SU-DHL-6 (cell line): ENCODE results near the gene B4GAT1.

Experiments
- EZH2phosphoT487 ChIP-seq: fragments of 200-600 bp; sonication (generic), shearing (Covaris generic); conservative IDR thresholded peaks from 2 replicates; pipeline ENCODE4 v1.6.1; 2018; ENCODE audit warnings: mild to moderate bottlenecking, antibody characterized with exemption, low read length, moderate library complexity, mixed read lengths
- TF ChIP-seq, protein P1 (sequence below): fragments of 200-600 bp; sonication (generic); IDR thresholded peaks from one replicate; pipeline ENCODE4 v1.5.1; 2017; ENCODE audit warnings: antibody characterized with exemption, mild to moderate bottlenecking, low read length, moderate library complexity; ENCODE audit not compliant: insufficient read depth, poor library complexity, severe bottlenecking

DNA sequence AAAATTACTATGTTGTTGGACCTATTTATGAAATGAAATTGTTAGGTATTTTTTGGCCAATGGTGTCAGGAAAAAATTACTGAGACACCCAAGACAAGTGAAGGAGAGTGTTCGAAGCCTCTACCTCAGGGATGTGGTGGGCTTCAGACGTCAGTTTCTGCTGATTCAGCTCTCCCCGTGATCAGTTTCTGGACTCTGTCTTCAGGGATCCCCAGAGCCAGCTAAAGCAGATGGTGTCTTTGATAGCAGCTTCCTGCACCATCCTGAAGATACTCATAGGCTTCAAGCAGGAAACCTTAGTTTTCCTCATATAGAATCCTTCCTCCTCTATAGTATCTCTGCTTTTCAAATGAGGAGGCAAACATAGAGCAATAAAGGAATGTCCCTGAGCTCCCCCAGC, 38.0 kb downstream of the B4GAT1 start:
- TF ChIP-seq, protein P1, sequence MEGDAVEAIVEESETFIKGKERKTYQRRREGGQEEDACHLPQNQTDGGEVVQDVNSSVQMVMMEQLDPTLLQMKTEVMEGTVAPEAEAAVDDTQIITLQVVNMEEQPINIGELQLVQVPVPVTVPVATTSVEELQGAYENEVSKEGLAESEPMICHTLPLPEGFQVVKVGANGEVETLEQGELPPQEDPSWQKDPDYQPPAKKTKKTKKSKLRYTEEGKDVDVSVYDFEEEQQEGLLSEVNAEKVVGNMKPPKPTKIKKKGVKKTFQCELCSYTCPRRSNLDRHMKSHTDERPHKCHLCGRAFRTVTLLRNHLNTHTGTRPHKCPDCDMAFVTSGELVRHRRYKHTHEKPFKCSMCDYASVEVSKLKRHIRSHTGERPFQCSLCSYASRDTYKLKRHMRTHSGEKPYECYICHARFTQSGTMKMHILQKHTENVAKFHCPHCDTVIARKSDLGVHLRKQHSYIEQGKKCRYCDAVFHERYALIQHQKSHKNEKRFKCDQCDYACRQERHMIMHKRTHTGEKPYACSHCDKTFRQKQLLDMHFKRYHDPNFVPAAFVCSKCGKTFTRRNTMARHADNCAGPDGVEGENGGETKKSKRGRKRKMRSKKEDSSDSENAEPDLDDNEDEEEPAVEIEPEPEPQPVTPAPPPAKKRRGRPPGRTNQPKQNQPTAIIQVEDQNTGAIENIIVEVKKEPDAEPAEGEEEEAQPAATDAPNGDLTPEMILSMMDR: no peak
- no peak for TF ChIP-seq EZH2phosphoT487
